Endodermal cell (in vitro differentiated cells): ENCODE measurements around the gene SPATA1. TPM values are rescaled to one million over a fixed set of nuclear protein-coding genes. Genes with fewer than 3 reads are reported as not detected.
"Not testable (repeated sequence)": the region's sequence is repeated elsewhere in the genome, so short reads cannot be mapped to it uniquely, and the experiment has no call there.

Experiments used
- DNase-seq: peaks from one replicate; pipeline ENCODE4 v3.0.0-alpha.2; 2017
- H3K27ac ChIP-seq: 2 replicates; pipeline ENCODE4 v1.5.1; 2013; ENCODE audit warnings: mild to moderate bottlenecking, low read depth, low read length, moderate library complexity
- H3K27me3 ChIP-seq: 2 replicates; pipeline ENCODE4 v1.6.1; 2013; ENCODE audit warnings: mild to moderate bottlenecking, low read length, moderate library complexity; ENCODE audit not compliant: insufficient read depth, control insufficient read depth, poor library complexity, severe bottlenecking
- H3K36me3 ChIP-seq: 2 replicates; pipeline ENCODE4 v1.7.0; 2013; ENCODE audit warnings: mild to moderate bottlenecking, low read length, moderate library complexity; ENCODE audit not compliant: control insufficient read depth, insufficient read depth
- H3K4me1 ChIP-seq: one replicate; pipeline ENCODE4 v1.7.0; 2013; ENCODE audit warnings: low read length; ENCODE audit not compliant: control insufficient read depth, insufficient read depth
- H3K4me3 ChIP-seq: 2 replicates; pipeline ENCODE4 v1.5.1; 2013; ENCODE audit warnings: mild to moderate bottlenecking, low read length, moderate library complexity
- H3K9ac ChIP-seq: 2 replicates; pipeline ENCODE4 v1.6.1; 2013; ENCODE audit warnings: mild to moderate bottlenecking, low read length, moderate library complexity; ENCODE audit not compliant: poor library complexity, severe bottlenecking; ENCODE audit errors: extremely low read depth
- H3K9me3 ChIP-seq: 2 replicates; pipeline ENCODE4 v1.6.1; 2013; ENCODE audit warnings: mild to moderate bottlenecking, low read length, moderate library complexity; ENCODE audit not compliant: control insufficient read depth
- H3K27ac Mint-ChIP-seq: 2 replicates; pipeline ENCODE4 v1.8.0; 2020; ENCODE audit warnings: mixed read lengths
- H3K27me3 Mint-ChIP-seq: 2 replicates; pipeline ENCODE4 v1.8.0; 2021; ENCODE audit warnings: mild to moderate bottlenecking, mixed read lengths; ENCODE audit not compliant: insufficient read depth
- H3K36me3 Mint-ChIP-seq: 2 replicates; pipeline ENCODE4 v1.8.0; 2020; ENCODE audit warnings: low read depth, mixed read lengths
- H3K4me1 Mint-ChIP-seq: 2 replicates; pipeline ENCODE4 v1.8.0; 2020; ENCODE audit warnings: mixed read lengths
- H3K4me3 Mint-ChIP-seq: 2 replicates; pipeline ENCODE4 v1.8.0; 2020; ENCODE audit warnings: mild to moderate bottlenecking, moderate library complexity, mixed read lengths
- H3K9me3 Mint-ChIP-seq: 2 replicates; pipeline ENCODE4 v1.8.0; 2020; ENCODE audit warnings: mild to moderate bottlenecking, mixed read lengths
- WGBS, 2 experiments: methylation state at CpG; one replicate each; pipeline versions ENCODE4 v1.1.5 to v1.1.7; 2013; ENCODE audit warnings: missing lambda C conversion rate in 2 of 2, mixed read lengths in 1 of 2; ENCODE audit not compliant: insufficient coverage in 1 of 2, insufficient read length in 1 of 2; 5-methylcytosine and 5-hydroxymethylcytosine counted together
- total RNA-seq, 2 donors: library from RNA; stranded (reverse); fragmentation: NEBNext Ultra II Directional in 1 of 2; extraction: Animal tissue kit (Norgen Biotek cat#: 25700) in 1 of 2; gene quantifications; 2 replicates in 1 of 2; 3 replicates in 1 of 2; pipeline ENCODE4 v1.2.1, GENCODE V29; 2021
- TF ChIP-seq, protein P1 (sequence below): fragments of 200-600 bp; sonication (generic); conservative IDR thresholded peaks from 2 replicates; pipeline ENCODE4 v1.5.0; 2021; ENCODE audit warnings: antibody characterized with exemption, mild to moderate bottlenecking

SPATA1 gene
- total RNA-seq, 2 donors from 2014 or later: 0.55 to 1.6 TPM

DNA sequence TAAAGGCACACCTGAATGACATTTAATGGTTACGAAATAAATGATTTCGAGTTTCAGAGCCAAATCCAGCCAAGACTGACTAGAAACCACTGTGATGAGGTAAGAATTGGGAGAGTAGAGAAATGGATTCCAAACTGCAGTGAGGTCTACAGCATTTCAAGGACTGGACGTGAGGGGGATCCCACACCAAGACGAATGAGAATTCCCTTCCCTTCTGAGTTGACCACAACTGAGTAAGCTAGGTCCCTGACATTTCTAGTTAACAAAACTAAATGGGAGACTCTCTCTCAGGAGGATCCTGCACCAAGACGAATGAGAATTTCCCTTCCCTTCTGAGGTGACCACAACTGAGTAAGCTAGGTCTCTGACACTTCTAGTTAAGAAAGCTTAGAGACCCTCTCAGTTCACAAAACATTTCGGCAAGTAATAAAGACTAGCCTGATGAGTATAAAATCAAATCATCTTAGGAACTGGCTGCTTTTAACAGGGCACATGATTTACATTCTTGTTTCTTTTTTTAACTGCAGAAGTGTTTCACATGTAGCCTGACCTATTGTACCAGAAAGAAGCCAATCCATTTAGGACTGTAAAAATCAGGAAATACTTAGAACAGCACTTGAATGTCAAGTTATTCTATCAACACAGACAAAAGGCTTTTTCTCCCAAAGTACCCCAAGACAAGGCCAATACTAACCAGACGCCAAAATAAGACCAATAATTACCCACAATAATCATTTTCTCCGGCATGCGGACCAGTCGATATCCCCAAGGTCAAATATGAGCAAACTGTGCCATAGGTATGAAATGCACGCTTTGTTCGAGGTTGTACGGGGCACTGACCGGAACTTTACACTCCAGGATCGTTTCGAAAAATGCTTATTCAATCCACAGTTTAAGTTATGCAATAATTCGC is 1.4 kb upstream of the SPATA1 start:
- H3K4me1 Mint-ChIP-seq: peaks cover 18% of the 10 kb centered on the region
- H3K4me3 ChIP-seq: peak overlapping the region; percentile 100
- H3K27me3 ChIP-seq: no peaks in the 10 kb centered on the region
- no peak for DNase-seq
- peaks cover 2% of the 10 kb centered on the region for H3K27me3 Mint-ChIP-seq
- H3K4me1 ChIP-seq: no peaks in the 10 kb centered on the region
- peak overlapping the region; percentile 80 for H3K9ac ChIP-seq
- H3K27ac Mint-ChIP-seq: peak overlapping the region; percentile 94
- peaks cover 24% of the 10 kb centered on the region for H3K36me3 Mint-ChIP-seq
- H3K9me3 Mint-ChIP-seq: peaks cover 12% of the 10 kb centered on the region
- H3K27ac ChIP-seq: peak overlapping the region; percentile 92
- peaks cover 29% of the 10 kb centered on the region for H3K36me3 ChIP-seq
- H3K9me3 ChIP-seq: peaks cover 14% of the 10 kb centered on the region
- H3K4me3 Mint-ChIP-seq: peak overlapping the region; percentile 86
- TF ChIP-seq, protein P1, sequence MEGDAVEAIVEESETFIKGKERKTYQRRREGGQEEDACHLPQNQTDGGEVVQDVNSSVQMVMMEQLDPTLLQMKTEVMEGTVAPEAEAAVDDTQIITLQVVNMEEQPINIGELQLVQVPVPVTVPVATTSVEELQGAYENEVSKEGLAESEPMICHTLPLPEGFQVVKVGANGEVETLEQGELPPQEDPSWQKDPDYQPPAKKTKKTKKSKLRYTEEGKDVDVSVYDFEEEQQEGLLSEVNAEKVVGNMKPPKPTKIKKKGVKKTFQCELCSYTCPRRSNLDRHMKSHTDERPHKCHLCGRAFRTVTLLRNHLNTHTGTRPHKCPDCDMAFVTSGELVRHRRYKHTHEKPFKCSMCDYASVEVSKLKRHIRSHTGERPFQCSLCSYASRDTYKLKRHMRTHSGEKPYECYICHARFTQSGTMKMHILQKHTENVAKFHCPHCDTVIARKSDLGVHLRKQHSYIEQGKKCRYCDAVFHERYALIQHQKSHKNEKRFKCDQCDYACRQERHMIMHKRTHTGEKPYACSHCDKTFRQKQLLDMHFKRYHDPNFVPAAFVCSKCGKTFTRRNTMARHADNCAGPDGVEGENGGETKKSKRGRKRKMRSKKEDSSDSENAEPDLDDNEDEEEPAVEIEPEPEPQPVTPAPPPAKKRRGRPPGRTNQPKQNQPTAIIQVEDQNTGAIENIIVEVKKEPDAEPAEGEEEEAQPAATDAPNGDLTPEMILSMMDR: peak; percentile 16
- 17 to 23% methylated on average over 7 to 17 of the region's 17 CpGs for WGBS, 2 experiments

DNA sequence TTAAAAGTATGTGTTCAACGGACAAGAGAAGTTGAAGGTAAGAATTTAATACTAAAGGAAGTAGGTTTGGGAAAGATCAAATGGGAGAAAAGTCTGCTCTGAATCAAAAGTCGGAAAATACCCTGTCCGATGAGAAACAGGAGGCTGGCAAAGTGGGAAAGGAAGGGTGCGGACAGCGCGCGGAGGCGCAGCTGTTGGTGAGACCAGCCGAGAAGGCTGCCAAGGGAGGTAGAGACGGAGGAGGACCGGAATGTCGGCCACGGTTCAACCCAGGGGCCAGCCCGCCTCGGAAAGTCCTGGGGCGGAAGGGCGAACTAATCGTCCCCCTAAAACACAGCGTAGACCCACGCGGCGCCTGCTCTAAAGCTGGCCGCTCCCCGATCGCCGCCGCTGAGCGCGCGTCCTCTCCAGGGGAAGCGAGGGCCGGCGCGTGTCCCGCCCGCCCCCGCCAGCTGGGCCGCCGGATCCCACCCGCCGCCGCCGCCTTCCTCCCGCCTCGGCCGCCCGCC is 639 bp upstream of the SPATA1 start:
- H3K27ac Mint-ChIP-seq: peak overlapping the region; percentile 97
- Histone ChIP-seq H3K27me3 (no peaks in the 10 kb centered on the region), H3K9ac (peak overlapping the region; percentile 80), H3K27ac (peak overlapping the region; percentile 92), H3K36me3 (peaks cover 21% of the 10 kb centered on the region), H3K9me3 (peaks cover 16% of the 10 kb centered on the region), H3K4me1 (no peaks in the 10 kb centered on the region), H3K4me3 (peak overlapping the region; percentile 100)
- H3K9me3 Mint-ChIP-seq: peaks cover 12% of the 10 kb centered on the region
- WGBS, 2 experiments: 0% methylated on average over 1 to 47 of the region's 47 CpGs
- H3K36me3 Mint-ChIP-seq: peaks cover 22% of the 10 kb centered on the region
- peaks cover 2% of the 10 kb centered on the region for H3K27me3 Mint-ChIP-seq
- H3K4me3 Mint-ChIP-seq: peak overlapping the region; percentile 86
- DNase-seq: no peak
- peaks cover 18% of the 10 kb centered on the region for H3K4me1 Mint-ChIP-seq
- TF ChIP-seq, protein P1: peak; percentile 16

GRCh38 chr1:84506729-84507453 is 705 bp downstream of the SPATA1 start:
- DNase-seq: no peak
- no peaks in the 10 kb centered on the region for H3K4me1 ChIP-seq
- H3K9ac ChIP-seq: peak overlapping the region; percentile 80
- peaks cover 12% of the 10 kb centered on the region for H3K36me3 Mint-ChIP-seq
- peaks cover 16% of the 10 kb centered on the region for H3K9me3 ChIP-seq
- peaks cover 12% of the 10 kb centered on the region for H3K9me3 Mint-ChIP-seq
- peaks cover 2% of the 10 kb centered on the region for H3K27me3 Mint-ChIP-seq
- H3K36me3 ChIP-seq: peaks cover 13% of the 10 kb centered on the region
- peak overlapping the region; percentile 92 for H3K27ac ChIP-seq
- TF ChIP-seq, protein P1: no peak
- H3K27ac Mint-ChIP-seq: peak overlapping the region; percentile 97
- peak overlapping the region; percentile 86 for H3K4me3 Mint-ChIP-seq
- peaks cover 18% of the 10 kb centered on the region for H3K4me1 Mint-ChIP-seq
- peak overlapping the region; percentile 100 for H3K4me3 ChIP-seq
- no peaks in the 10 kb centered on the region for H3K27me3 ChIP-seq
- 14 to 53% methylated on average over 5 to 23 of the region's 26 CpGs for WGBS, 2 experiments

- not testable (repeated sequence) for H3K4me3 Mint-ChIP-seq, H3K27ac Mint-ChIP-seq, H3K27me3 Mint-ChIP-seq, H3K36me3 ChIP-seq, H3K27me3 ChIP-seq, H3K9ac ChIP-seq, H3K27ac ChIP-seq, DNase-seq, H3K4me1 ChIP-seq, H3K36me3 Mint-ChIP-seq
- H3K9me3 Mint-ChIP-seq: peaks cover 12% of the 10 kb centered on the region
- WGBS, 2 experiments: 94 to 96% methylated on average over 12 to 14 of the region's 14 CpGs
- H3K9me3 ChIP-seq: peaks cover 16% of the 10 kb centered on the region
- H3K4me1 Mint-ChIP-seq: peaks cover 18% of the 10 kb centered on the region
- peak overlapping the region; percentile 100 for H3K4me3 ChIP-seq
These were observed 1.7 kb downstream of the SPATA1 start for GRCh38 chr1:84507887-84508286.
